BJ (cell line): ENCODE data around the gene OGFR. TPM values are rescaled to one million over a fixed set of nuclear protein-coding genes. Genes with fewer than 3 reads are reported as not detected.

Experiments used
- CTCF ChIA-PET: fragments of 350-600 bp; formaldehyde crosslinking; extraction: SDS; loops from one replicate; lab custom pipeline; 2021; ENCODE audit warnings: antibody characterized with exemption, inconsistent platforms; lab: Yijun Ruan, JAX
- POLR2A ChIA-PET: fragments of 300-600 bp; sonication (Branson Sonifier 250); formaldehyde crosslinking; extraction: SDS; loops from one replicate; lab custom pipeline; 2021; ENCODE audit warnings: antibody characterized with exemption; lab: Charles Lee
- DNase-seq: peaks from one replicate; pipeline ENCODE4 v3.0.0-alpha.2; 2011; ENCODE audit warnings: low read depth
- H3K27me3 ChIP-seq: 2 replicates; pipeline ENCODE4 v1.6.0; 2011; ENCODE audit warnings: low read length; ENCODE audit not compliant: control insufficient read depth, insufficient read depth
- H3K36me3 ChIP-seq: 2 replicates; pipeline ENCODE4 v1.5.1; 2011; ENCODE audit warnings: low read length; ENCODE audit not compliant: control insufficient read depth, insufficient read depth
- H3K4me3 ChIP-seq: 2 replicates; pipeline ENCODE4 v1.5.1; 2011; ENCODE audit warnings: low read depth, mild to moderate bottlenecking, control low read depth, low read length
- CTCF ChIP-seq: IDR thresholded peaks from 2 replicates; pipeline ENCODE4 v1.5.1; 2011; ENCODE audit warnings: low read depth, mild to moderate bottlenecking, control low read depth, inconsistent platforms, low read length, moderate library complexity; ENCODE audit not compliant: insufficient read depth
- polyA plus RNA-seq: library from polyadenylated mRNA; depleted of rRNA; stranded (reverse); fragments of >200 nt; gene quantifications from 2 replicates; pipeline ENCODE4 v1.2.3, GENCODE V29; 2011

Gene OGFR
- polyA plus RNA-seq, 1 experiment = 34.2 TPM

GRCh38 chr20:62812907-62813200 lies 8.2 kb downstream of the OGFR start:
- Histone ChIP-seq H3K36me3 (peaks cover 40% of the 10 kb centered on the region), H3K27me3 (peaks cover 9% of the 10 kb centered on the region), H3K4me3 (no peak overlapping the region)
- POLR2A ChIA-PET = no interaction called here
- DNase-seq = no peak
- TF ChIP-seq CTCF = no peak
- CTCF ChIA-PET = no interaction called here

GRCh38 chr20:62813588-62813987 lies 9.0 kb downstream of the OGFR start:
- ChIA-PET CTCF (no interaction called here), POLR2A (no interaction called here)
- DNase-seq = no peak
- peaks cover 35% of the 10 kb centered on the region for H3K36me3 ChIP-seq
- no peak for TF ChIP-seq CTCF
- H3K4me3 ChIP-seq = no peak overlapping the region
- H3K27me3 ChIP-seq = peaks cover 9% of the 10 kb centered on the region

DNA sequence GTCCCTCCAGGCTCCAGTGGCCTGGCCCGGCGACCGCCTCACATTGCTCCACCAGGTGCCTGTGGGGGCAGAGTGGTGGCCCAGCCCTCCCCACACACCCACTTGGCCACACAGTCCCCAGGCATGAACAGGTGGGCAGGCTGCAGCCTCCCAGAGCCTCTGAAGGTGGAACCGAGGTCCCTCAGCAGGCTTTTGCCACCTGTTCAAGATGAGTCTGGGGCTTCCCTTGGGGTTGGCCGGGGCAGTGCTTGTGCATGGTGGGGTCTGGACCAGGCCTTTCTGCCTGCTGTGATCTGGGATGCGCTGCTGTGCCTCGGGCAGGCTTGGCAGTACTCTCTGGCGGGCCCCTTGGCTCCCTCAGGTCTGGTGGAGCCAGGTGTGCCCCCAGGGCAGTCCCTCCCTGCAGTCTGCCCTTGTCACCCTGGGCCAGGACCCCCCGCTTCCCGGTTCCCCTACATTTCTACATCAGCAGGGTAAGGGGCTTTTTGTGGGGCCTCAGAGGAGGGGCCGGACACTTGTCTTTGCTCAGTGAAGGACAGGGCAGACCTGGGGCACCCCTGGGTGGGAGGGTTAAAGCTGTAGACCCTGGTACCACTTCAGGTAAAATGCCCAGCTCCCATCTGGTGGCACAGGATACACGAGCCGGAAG lies 9.5 kb downstream of the OGFR start:
- no peak for DNase-seq
- POLR2A ChIA-PET = no interaction called here
- CTCF ChIA-PET = interaction anchor here (2.1 kb wide), 2 partner anchors 11 to 23 kb away, joined by 7 to 8 read pairs; no protein-coding TSS in a partner anchor
- Histone ChIP-seq H3K4me3 (no peak overlapping the region), H3K36me3 (peaks cover 33% of the 10 kb centered on the region), H3K27me3 (peaks cover 9% of the 10 kb centered on the region)
- TF ChIP-seq CTCF = no peak

- peaks cover 29% of the 10 kb centered on the region for H3K36me3 ChIP-seq
- DNase-seq = no peak
- peaks cover 9% of the 10 kb centered on the region for H3K27me3 ChIP-seq
- H3K4me3 ChIP-seq = no peak overlapping the region
- no peak for TF ChIP-seq CTCF
- ChIA-PET CTCF (interaction anchor here (2.1 kb wide), 2 partner anchors 11 to 23 kb away, joined by 7 to 8 read pairs; no protein-coding TSS in a partner anchor), POLR2A (no interaction called here)
Measured at GRCh38 chr20:62814709-62815065, 10.1 kb downstream of the OGFR start.

GRCh38 chr20:62815066-62815991 lies 10.7 kb downstream of the OGFR start:
- H3K27me3 ChIP-seq = peaks cover 9% of the 10 kb centered on the region
- POLR2A ChIA-PET = interaction anchor here (0.6 kb wide), 1 partner anchor 21 kb away, joined by 6 read pairs; no protein-coding TSS in a partner anchor
- no peak for DNase-seq
- CTCF ChIA-PET = interaction anchor here (0.6 to 2.1 kb wide), 6 partner anchors 9 to 24 kb away, joined by 3 to 8 read pairs (median 4); partner anchors contain the start of genes MRGBP and OGFR
- H3K36me3 ChIP-seq = peaks cover 23% of the 10 kb centered on the region
- no peak for TF ChIP-seq CTCF
- H3K4me3 ChIP-seq = no peak overlapping the region
